HTERT RPE-1 (cell line): ENCODE data around the gene NOTCH4.
"Not testable (repeated sequence)": the region's sequence is repeated elsewhere in the genome, so short reads cannot be mapped to it uniquely, and the experiment has no call there.

ENCODE experiments used
- in situ Hi-C: fragments of 300-500 bp; cut with MboI; formaldehyde crosslinking; loops from 4 replicates; pipeline ENCODE4 v1.14.3; 2020; ENCODE audit warnings: low sequenced_read_pairs

The NOTCH4 gene

GRCh38 chr6:32194825-32195651 is 28.8 kb downstream of the NOTCH4 start:
- in situ Hi-C loops: no loop called here

GRCh38 chr6:32194388-32194787 is 29.5 kb downstream of the NOTCH4 start:
- in situ Hi-C loops: no loop called here

GRCh38 chr6:32193096-32193495 is 30.8 kb downstream of the NOTCH4 start:
- in situ Hi-C loops: not testable (repeated sequence)

- in situ Hi-C loops: no loop called here
Observed at GRCh38 chr6:32192608-32193039, 31.2 kb downstream of the NOTCH4 start, which contains the start of gene GPSM3. Gene GPSM3, minus strand, starts transcription at chr6:32192643. Its CDS starts 130 bp downstream, at chr6:32192513.

- in situ Hi-C loops: no loop called here
Observed at GRCh38 chr6:32191696-32192607, 31.9 kb downstream of the NOTCH4 start.

GRCh38 chr6:32190911-32191677 is 32.8 kb downstream of the NOTCH4 start:
- in situ Hi-C loops: no loop called here

GRCh38 chr6:32190054-32190851 is 33.6 kb downstream of the NOTCH4 start, which contains the start of gene PBX2:
Gene PBX2, minus strand, starts transcription at chr6:32190202. Its CDS starts 287 bp downstream, at chr6:32189915.
- in situ Hi-C loops: no loop called here

- in situ Hi-C loops: no loop called here
Observed at GRCh38 chr6:32189742-32190053, 34.2 kb downstream of the NOTCH4 start.

- in situ Hi-C loops: no loop called here
Observed at GRCh38 chr6:32189069-32189741, 34.7 kb downstream of the NOTCH4 start.

GRCh38 chr6:32188381-32189068 is 35.3 kb downstream of the NOTCH4 start:
- in situ Hi-C loops: no loop called here

GRCh38 chr6:32187725-32188380 is 36.0 kb downstream of the NOTCH4 start:
- in situ Hi-C loops: not testable (repeated sequence)

- in situ Hi-C loops: no loop called here
Observed at GRCh38 chr6:32187009-32187709, 36.7 kb downstream of the NOTCH4 start.

GRCh38 chr6:32186151-32186840 is 37.6 kb downstream of the NOTCH4 start:
- in situ Hi-C loops: not testable (repeated sequence)

- in situ Hi-C loops: not testable (repeated sequence)
Observed at GRCh38 chr6:32185681-32186131, 38.2 kb downstream of the NOTCH4 start.

- in situ Hi-C loops: no loop called here
Observed at GRCh38 chr6:32184084-32184640, 39.7 kb downstream of the NOTCH4 start, which contains the start of gene AGER. Gene AGER, minus strand, starts transcription at chr6:32184253. Its CDS starts 31 bp downstream, at chr6:32184222.

- in situ Hi-C loops: no loop called here
Observed at GRCh38 chr6:32183483-32184083, 40.3 kb downstream of the NOTCH4 start.
